Colonic mucosa (tissue), 4 donors: ENCODE measurements around the gene CFAP157. TPM values are rescaled to one million over a fixed set of nuclear protein-coding genes. Genes with fewer than 3 reads are reported as not detected.

Source experiments
- DNase-seq: peaks from one replicate; pipeline ENCODE4 v3.0.0-alpha.2; 2020
- H3K27ac ChIP-seq: fragments of 200-600 bp; one replicate; pipeline ENCODE4 v1.8.0; 2021
- H3K27me3 ChIP-seq: fragments of 200-600 bp; one replicate; pipeline ENCODE4 v1.8.0; 2021
- H3K36me3 ChIP-seq: fragments of 200-600 bp; one replicate; pipeline ENCODE4 v1.8.0; 2021
- H3K4me1 ChIP-seq: fragments of 200-600 bp; one replicate; pipeline ENCODE4 v1.8.0; 2021; ENCODE audit warnings: mild to moderate bottlenecking
- H3K4me3 ChIP-seq: fragments of 200-600 bp; one replicate; pipeline ENCODE4 v1.8.0; 2021
- H3K9ac ChIP-seq, 2 donors: one replicate each; pipeline ENCODE4 v1.7.0; 2013; ENCODE audit warnings: control low read depth in 2 of 2, low read depth in 2 of 2, low read length in 2 of 2
- H3K9me3 ChIP-seq: fragments of 200-600 bp; one replicate; pipeline ENCODE4 v1.8.0; 2021
- CTCF ChIP-seq: fragments of 200-600 bp; IDR thresholded peaks from one replicate; pipeline ENCODE4 v1.8.0; 2022; ENCODE audit warnings: antibody characterized with exemption, mild to moderate bottlenecking
- intact Hi-C: fragments of 100-400 bp; cut with DNase I; formaldehyde crosslinking; loops from one replicate; pipeline ENCODE4 v1.14.1; 2022
- total RNA-seq, 2 donors: library from RNA; stranded (reverse); fragmentation: NEBNext Ultra II Directional in 1 of 2; extraction: Animal tissue kit (Norgen Biotek cat#: 25700) in 1 of 2; gene quantifications; one replicate each; pipeline ENCODE4 v1.2.1, GENCODE V29; 2021
- donor health status: healthy.
- donor health status: DM: no; HTN: no; CAD: no.
- donor health status: DM: no; HTN: no; CAD: no.

Gene CFAP157
- total RNA-seq, 2 donors from 2014 or later, result 0.12 TPM; not detected in 1

GRCh38 chr9:127693143-127693542 is 13.6 kb upstream of the CFAP157 start:
- no peak overlapping the region for H3K9ac ChIP-seq

GRCh38 chr9:127693697-127694096 is 13.1 kb upstream of the CFAP157 start:
- Histone ChIP-seq H3K4me3 (no peak overlapping the region), H3K27me3 (no peaks in the 10 kb centered on the region), H3K36me3 (no peaks in the 10 kb centered on the region), H3K4me1 (no peaks in the 10 kb centered on the region), H3K9me3 (no peaks in the 10 kb centered on the region), H3K27ac (no peak overlapping the region), H3K9ac (no peak overlapping the region)
- TF ChIP-seq CTCF, result no peak
- intact Hi-C loops, result no loop called here
- no peak for DNase-seq

More at GRCh38 chr9:127693143-127693542, 13.6 kb upstream of the CFAP157 start:
- no peak for TF ChIP-seq CTCF
- Histone ChIP-seq H3K36me3 (no peaks in the 10 kb centered on the region), H3K27ac (no peak overlapping the region), H3K9me3 (no peaks in the 10 kb centered on the region), H3K4me1 (no peaks in the 10 kb centered on the region), H3K4me3 (no peak overlapping the region), H3K27me3 (no peaks in the 10 kb centered on the region)
- DNase-seq, result no peak
- intact Hi-C loops, result no loop called here

- Histone ChIP-seq H3K9ac (no peak overlapping the region), H3K27ac (no peak overlapping the region), H3K4me1 (no peaks in the 10 kb centered on the region), H3K36me3 (no peaks in the 10 kb centered on the region), H3K27me3 (no peaks in the 10 kb centered on the region), H3K4me3 (no peak overlapping the region), H3K9me3 (no peaks in the 10 kb centered on the region)
- intact Hi-C loops, result no loop called here
- DNase-seq, result no peak
- no peak for TF ChIP-seq CTCF
Measured at GRCh38 chr9:127694890-127695720, 11.7 kb upstream of the CFAP157 start.

- DNase-seq, result no peak
- H3K27me3 ChIP-seq, result no peaks in the 10 kb centered on the region
- no peak overlapping the region for H3K4me3 ChIP-seq
- no peaks in the 10 kb centered on the region for H3K4me1 ChIP-seq
- H3K36me3 ChIP-seq, result no peaks in the 10 kb centered on the region
- no peaks in the 10 kb centered on the region for H3K9me3 ChIP-seq
- no peak overlapping the region for H3K9ac ChIP-seq
- intact Hi-C loops, result no loop called here
- H3K27ac ChIP-seq, result no peak overlapping the region
- no peak for TF ChIP-seq CTCF
Measured at GRCh38 chr9:127697575-127697974, 9.2 kb upstream of the CFAP157 start.

GRCh38 chr9:127698386-127698785 is 8.4 kb upstream of the CFAP157 start:
- intact Hi-C loops, result no loop called here
- H3K27me3 ChIP-seq, result no peaks in the 10 kb centered on the region
- no peaks in the 10 kb centered on the region for H3K4me1 ChIP-seq
- no peak overlapping the region for H3K27ac ChIP-seq
- H3K36me3 ChIP-seq, result no peaks in the 10 kb centered on the region
- no peak for TF ChIP-seq CTCF
- no peaks in the 10 kb centered on the region for H3K9me3 ChIP-seq
- no peak for DNase-seq
- H3K4me3 ChIP-seq, result no peak overlapping the region
- no peak overlapping the region for H3K9ac ChIP-seq
